ENCODE measurements around the gene ENKUR. TPM values are rescaled to one million over a fixed set of nuclear protein-coding genes. Genes with fewer than 3 reads are reported as not detected.

The ENKUR gene
- under 0.01 and 0.28 TPM in 2 replicates for total RNA-seq

DNA sequence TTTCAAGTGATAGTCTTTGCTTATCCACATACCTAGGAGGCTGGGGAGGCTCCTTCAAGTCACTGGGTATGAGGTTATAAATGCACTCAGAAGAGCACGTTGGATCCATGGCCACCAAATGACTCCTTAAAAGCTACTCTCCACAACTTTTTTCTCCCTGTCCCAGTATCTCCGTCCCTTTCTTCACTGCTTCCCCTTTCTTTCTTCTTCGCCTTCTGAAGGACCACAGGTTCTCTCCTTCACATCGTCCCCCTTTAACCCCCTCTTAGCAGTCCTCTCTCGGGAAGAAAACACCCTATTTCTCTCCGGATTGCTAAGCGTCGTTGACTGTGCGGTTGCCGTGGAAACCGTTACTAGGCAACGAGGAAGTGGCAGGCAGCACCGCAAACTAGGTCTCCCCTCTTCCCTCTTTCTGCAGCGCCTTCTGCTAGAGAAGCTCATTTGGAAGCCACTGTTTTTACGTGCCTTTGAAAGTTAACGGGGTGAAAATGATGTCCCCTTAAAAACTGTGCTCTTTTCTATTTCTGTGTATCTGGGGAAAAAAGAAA, at the start of gene ENKUR:
ENKUR (minus strand) TSS at position 331 of the 548 bp plus-strand sequence; CDS start at position 109, 222 bp downstream.

DNA sequence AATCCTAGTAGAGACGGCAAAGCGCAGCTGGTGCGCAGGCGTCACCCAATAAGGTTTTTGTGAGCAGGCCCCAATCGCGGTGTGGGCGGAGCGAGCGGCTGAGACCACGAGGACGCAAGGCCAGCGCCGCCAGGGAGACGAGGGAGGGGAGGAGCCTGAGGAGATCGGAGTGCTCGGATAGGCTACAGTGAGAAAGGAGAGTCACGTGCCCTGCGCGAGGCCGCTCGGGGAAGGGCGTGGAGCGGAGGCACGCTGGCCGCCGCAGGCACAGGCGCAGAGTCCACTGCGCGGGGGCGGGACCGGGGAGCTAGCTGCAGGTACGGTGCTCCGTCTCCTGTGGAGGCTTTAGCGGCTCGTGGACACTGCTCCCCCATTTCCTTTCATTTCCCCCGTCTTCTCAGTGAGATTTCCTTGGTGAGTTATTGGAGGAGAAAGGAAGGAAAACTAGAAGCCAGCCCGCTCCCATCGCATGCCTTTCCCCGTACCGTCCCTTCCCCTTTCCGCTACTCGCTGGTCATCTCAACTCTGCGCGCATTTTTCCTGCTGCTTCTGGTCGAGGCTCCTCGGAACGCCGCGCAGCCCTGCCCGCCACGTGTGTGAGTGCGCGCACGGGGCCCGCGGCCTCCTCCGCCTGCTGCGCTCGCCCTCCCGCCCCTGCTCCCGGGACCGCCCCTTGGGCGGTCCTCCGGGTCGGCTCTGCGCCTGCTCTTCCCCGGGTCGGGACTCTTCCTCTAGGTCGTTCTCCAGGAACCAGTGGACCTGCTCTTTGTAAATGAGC, 607 bp upstream of the ENKUR start, which contains the start of gene THNSL1:
THNSL1 (plus strand) TSS at position 237 of the 778 bp plus-strand sequence. CDS start 6,612 bp downstream, outside the sequence.

DNA sequence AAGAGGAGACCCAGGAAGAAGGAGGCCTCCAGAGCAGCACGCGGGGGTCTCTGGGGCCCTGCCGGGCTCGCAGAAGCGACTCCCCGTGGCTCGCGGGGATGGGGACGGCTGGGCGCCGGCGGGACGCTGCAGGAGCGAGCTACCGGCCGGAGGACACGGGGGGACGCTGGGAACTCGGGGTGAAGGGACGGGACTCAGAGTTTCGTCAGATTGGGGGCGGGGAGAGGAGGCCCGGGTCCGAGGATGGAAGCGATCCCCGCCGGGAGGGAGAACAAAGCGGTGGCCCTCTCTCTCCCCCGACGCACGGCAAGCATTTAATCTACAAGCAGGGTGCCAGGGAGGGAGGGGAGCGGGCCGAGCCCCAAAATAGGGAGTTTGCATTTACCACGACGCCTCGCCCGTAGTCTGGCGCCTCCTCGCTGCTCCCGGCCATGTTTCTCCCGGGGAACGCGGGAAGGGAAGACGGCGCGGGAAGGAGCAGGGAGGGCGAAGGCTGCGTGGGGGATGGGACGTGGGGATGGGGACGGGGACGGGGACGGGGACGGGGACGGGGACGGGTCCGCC, 63.7 kb downstream of the ENKUR start, which contains the start of gene PRTFDC1:
PRTFDC1 (minus strand) TSS at position 464 of the 564 bp plus-strand sequence; CDS start at position 433, 31 bp downstream.

Other genes starting within 250 kb of the ENKUR start
- 8.5 and 15.7 TPM in 2 replicates for gene PRTFDC1, start 63.6 kb downstream of the ENKUR start, total RNA-seq
- gene THNSL1, start 454 bp upstream of the ENKUR start, total RNA-seq = 4.2 and 5.0 TPM in 2 replicates
- 0.19 and 0.28 TPM in 2 replicates for gene GPR158, start 158.8 kb upstream of the ENKUR start, total RNA-seq

All from regular cardiac myocyte (primary cell).